ENCODE results near the gene MNAT1. TPM values are rescaled to one million over a fixed set of nuclear protein-coding genes. Genes with fewer than 3 reads are reported as not detected.

The MNAT1 gene
- polyA plus RNA-seq, 3 donors, result 4.1 to 5.8 (median 4.5) TPM

GRCh38 chr14:60700598-60700997 lies 34.0 kb upstream of the MNAT1 start:
- Histone ChIP-seq H3K27me3 (ENCODE audit: control insufficient read depth in 2 of 2, insufficient read depth in 2 of 2, low read length in 2 of 2) (no peaks in the 10 kb centered on the region), H3K9me3 (replicated peaks in 1 of 2; ENCODE audit: control insufficient read depth in 1 of 2, insufficient read depth in 1 of 2, low read length in 2 of 2) (peaks cover 19 to 28% of the 10 kb centered on the region in 2 donors), H3K4me2 (replicated peaks; ENCODE audit: extremely low read depth, low read length, poor library complexity, severe bottlenecking) (no peak overlapping the region), H3K79me2 (ENCODE audit: insufficient read depth, low read length) (no peaks in the 10 kb centered on the region), H3K4me3 (replicated peaks in 1 of 3; ENCODE audit: low read depth in 2 of 3, low read length in 3 of 3) (no peak overlapping the region), H3K36me3 (replicated peaks in 1 of 2; ENCODE audit: control insufficient read depth in 1 of 2, insufficient read depth in 2 of 2, low read length in 2 of 2) (no peaks in the 10 kb centered on the region), H3K9ac (ENCODE audit: insufficient read depth, low read length, poor library complexity, severe bottlenecking) (no peak overlapping the region), H3K4me1 (ENCODE audit: control insufficient read depth in 1 of 2, insufficient read depth in 2 of 2, low read length in 2 of 2) (no peaks in the 10 kb centered on the region), H4K20me1 (ENCODE audit: insufficient read depth, low read length) (no peaks in the 10 kb centered on the region), H3K27ac (ENCODE audit: low read depth in 1 of 2, low read length in 2 of 2) (no peak overlapping the region), H2AFZ (ENCODE audit: insufficient read depth, low read depth, low read length, poor library complexity, severe bottlenecking) (no peak overlapping the region)
- Mint-ChIP-seq H3K4me3 (no peak overlapping the region), H3K36me3 (no peaks in the 10 kb centered on the region), H3K4me1 (no peaks in the 10 kb centered on the region), H3K9me3 (peaks cover 16 to 50% (median 39%) of the 10 kb centered on the region in 7 donors), H3K27me3 (ENCODE audit: low read depth in 3 of 3) (peaks cover 3 to 4% (median 3%) of the 10 kb centered on the region in 3 donors), H3K27ac (no peak overlapping the region)
- no CpG with 5 or more reads among the region's 3 CpGs for WGBS (ENCODE audit: insufficient coverage)
- intact Hi-C loops (cut with micrococcal nuclease), result no loop called here
- DNase-seq, result no peak
- TF ChIP-seq CTCF (IDR thresholded peaks at IDR 0.05), result no peak

- Mint-ChIP-seq H3K27me3 (ENCODE audit: low read depth in 3 of 3) (peaks cover 3 to 14% (median 4%) of the 10 kb centered on the region in 3 donors), H3K4me3 (no peak overlapping the region), H3K27ac (no peak overlapping the region), H3K4me1 (no peaks in the 10 kb centered on the region), H3K9me3 (peaks cover 13 to 24% (median 21%) of the 10 kb centered on the region in 7 donors), H3K36me3 (no peaks in the 10 kb centered on the region)
- no peak for TF ChIP-seq CTCF (IDR thresholded peaks at IDR 0.05)
- no peak for DNase-seq
- Histone ChIP-seq H3K36me3 (replicated peaks in 1 of 2; ENCODE audit: control insufficient read depth in 1 of 2, insufficient read depth in 2 of 2, low read length in 2 of 2) (no peaks in the 10 kb centered on the region), H3K27ac (ENCODE audit: low read depth in 1 of 2, low read length in 2 of 2) (no peak overlapping the region), H3K79me2 (ENCODE audit: insufficient read depth, low read length) (no peaks in the 10 kb centered on the region), H3K4me2 (replicated peaks; ENCODE audit: extremely low read depth, low read length, poor library complexity, severe bottlenecking) (no peak overlapping the region), H4K20me1 (ENCODE audit: insufficient read depth, low read length) (no peaks in the 10 kb centered on the region), H3K9ac (ENCODE audit: insufficient read depth, low read length, poor library complexity, severe bottlenecking) (no peak overlapping the region), H2AFZ (ENCODE audit: insufficient read depth, low read depth, low read length, poor library complexity, severe bottlenecking) (no peak overlapping the region), H3K4me1 (ENCODE audit: control insufficient read depth in 1 of 2, insufficient read depth in 2 of 2, low read length in 2 of 2) (no peaks in the 10 kb centered on the region), H3K9me3 (replicated peaks in 1 of 2; ENCODE audit: control insufficient read depth in 1 of 2, insufficient read depth in 1 of 2, low read length in 2 of 2) (peaks cover 7 to 19% of the 10 kb centered on the region in 2 donors), H3K4me3 (replicated peaks in 1 of 3; ENCODE audit: low read depth in 2 of 3, low read length in 3 of 3) (no peak overlapping the region), H3K27me3 (ENCODE audit: control insufficient read depth in 2 of 2, insufficient read depth in 2 of 2, low read length in 2 of 2) (peaks cover 11 to 13% of the 10 kb centered on the region in 2 donors)
- intact Hi-C loops (cut with micrococcal nuclease), result no loop called here
These were observed 29.5 kb upstream of the MNAT1 start for GRCh38 chr14:60705100-60705499.

Data from CD14-positive monocyte (primary cell).